GM12878 (cell line): ENCODE results near the gene MYH9. TPM values are rescaled to one million over a fixed set of nuclear protein-coding genes. Genes with fewer than 3 reads are reported as not detected.

Experiments
- ASH2L ChIP-seq: fragments of 300-600, 200-600 bp; sonication (generic); IDR thresholded peaks from 2 replicates; pipeline ENCODE4 v1.6.1; 2017; ENCODE audit warnings: low read depth, mild to moderate bottlenecking, borderline replicate concordance
- BACH1 ChIP-seq: fragments of 450-650 bp; IDR thresholded peaks from 2 replicates; pipeline ENCODE4 v1.6.1; 2017; ENCODE audit warnings: mild to moderate bottlenecking, borderline replicate concordance
- BRCA1 ChIP-seq: IDR thresholded peaks from 2 replicates; pipeline ENCODE4 v1.6.1; 2011; ENCODE audit warnings: low read depth, low read length, improper control_type of control experiment
- CHD4 ChIP-seq: fragments of 200-600 bp; sonication (generic); IDR thresholded peaks from 2 replicates; pipeline ENCODE4 v1.6.1; 2016; ENCODE audit warnings: mild to moderate bottlenecking
- ELK1 ChIP-seq: IDR thresholded peaks from 2 replicates; pipeline ENCODE4 v1.6.1; 2012; ENCODE audit warnings: low read depth, low read length, improper control_type of control experiment
- FOXK2 ChIP-seq: fragments of 450-650 bp; IDR thresholded peaks from 2 replicates; pipeline ENCODE4 v1.6.1; 2017; ENCODE audit warnings: mild to moderate bottlenecking, moderate library complexity
- IRF3 ChIP-seq: fragments of 450-650 bp; IDR thresholded peaks from 2 replicates; pipeline ENCODE4 v1.6.1; 2014; ENCODE audit warnings: mild to moderate bottlenecking
- KDM1A ChIP-seq: fragments of 200-600 bp; sonication (generic); IDR thresholded peaks from 2 replicates; pipeline ENCODE4 v1.6.1; 2016; ENCODE audit warnings: borderline replicate concordance
- NR2F1 ChIP-seq: fragments of 450-650 bp; conservative IDR thresholded peaks from 2 replicates; pipeline ENCODE4 v1.6.1; 2017; ENCODE audit warnings: mild to moderate bottlenecking
- PKNOX1 ChIP-seq: fragments of 450-650 bp; IDR thresholded peaks from 2 replicates; pipeline ENCODE4 v1.6.1; 2016; ENCODE audit warnings: mild to moderate bottlenecking
- RAD21 ChIP-seq: IDR thresholded peaks from 2 replicates; pipeline ENCODE4 v1.6.1; 2011; ENCODE audit warnings: mild to moderate bottlenecking, low read depth, low read length, moderate library complexity; ENCODE audit not compliant: insufficient read depth
- RAD51 ChIP-seq: fragments of 450-650 bp; IDR thresholded peaks from 2 replicates; pipeline ENCODE4 v1.6.1; 2016; ENCODE audit warnings: moderate library complexity, mild to moderate bottlenecking, inconsistent platforms
- RFX5 ChIP-seq: IDR thresholded peaks from 2 replicates; pipeline ENCODE4 v1.6.1; 2011; ENCODE audit warnings: low read depth, low read length, improper control_type of control experiment
- SP1 ChIP-seq: IDR thresholded peaks from one replicate; pipeline ENCODE4 v1.6.1; 2011; ENCODE audit warnings: low read depth, low read length
- SRF ChIP-seq, 2 experiments: IDR thresholded peaks; 2 replicates each; pipeline ENCODE4 v1.6.1; 2011; ENCODE audit warnings: low read depth in 2 of 2, low read length in 2 of 2, mild to moderate bottlenecking in 1 of 2, moderate library complexity in 1 of 2
- STAT1 ChIP-seq: fragments of 450-650 bp; conservative IDR thresholded peaks from 2 replicates; pipeline ENCODE4 v1.6.1; 2014; ENCODE audit warnings: antibody characterized with exemption, mild to moderate bottlenecking
- TCF3 ChIP-seq: IDR thresholded peaks from 2 replicates; pipeline ENCODE4 v1.6.1; 2012; ENCODE audit warnings: low read depth, mild to moderate bottlenecking, low read length, borderline replicate concordance; ENCODE audit not compliant: insufficient read depth
- ZBTB4 ChIP-seq: fragments of 450-650 bp; formaldehyde crosslinking; IDR thresholded peaks from 2 replicates; pipeline ENCODE4 v1.4.0; 2022; ENCODE audit warnings: mild to moderate bottlenecking, moderate library complexity
- ZNF207 ChIP-seq: fragments of 450-650 bp; IDR thresholded peaks from 2 replicates; pipeline ENCODE4 v1.6.1; 2014; ENCODE audit warnings: antibody characterized with exemption, mild to moderate bottlenecking, borderline replicate concordance
- ZNF384 ChIP-seq: IDR thresholded peaks from 2 replicates; pipeline ENCODE4 v1.6.1; 2012; ENCODE audit warnings: low read depth, mild to moderate bottlenecking, low read length, improper control_type of control experiment, borderline replicate concordance
- ZNF622 ChIP-seq: fragments of 450-650 bp; IDR thresholded peaks from 2 replicates; pipeline ENCODE4 v1.6.1; 2017; ENCODE audit warnings: mild to moderate bottlenecking, inconsistent platforms
- ZNF687 ChIP-seq: fragments of 450-650 bp; IDR thresholded peaks from 2 replicates; pipeline ENCODE4 v1.6.1; 2017; ENCODE audit warnings: mild to moderate bottlenecking, moderate library complexity
- polyA plus RNA-seq, 11 experiments: library from polyadenylated mRNA; depleted of rRNA in 4 of 11; unstranded in 6 of 11; stranded (reverse) in 5 of 11; fragments of >200 nt; fragmentation: Nextera tagmentation in 4 of 11; fragmentation: Illumina TruSeq in 1 of 11; extraction: Ambion mirVana in 4 of 11; extraction: Trizol in 1 of 11; gene quantifications; 1 replicate in 1 of 11; 2 replicates in 10 of 11; pipeline versions ENCODE4 v1.2.1 to v1.2.3, GENCODE V29; 2011 to 2016; ENCODE audit warnings: inconsistent platforms in 2 of 11, missing spikeins in 2 of 11, low read depth in 1 of 11
- total RNA-seq, 4 experiments: library from RNA; depleted of rRNA in 3 of 4; stranded (reverse); fragments of >200 nt in 3 of 4; fragmentation: Illumina TruSeq in 1 of 4; extraction: Trizol in 1 of 4; gene quantifications; 2 replicates each; pipeline versions ENCODE4 v1.2.1 to v1.2.3, GENCODE V29; 2013 to 2021

MYH9 gene
- total and polyA plus RNA-seq, 10 of the 15 experiments (the other 5 are each of a cell fraction or from before 2014, with no cell fraction given) = 5.1 to 525 (median 145) TPM

- TF ChIP-seq ELK1 (no peak), RFX5 (no peak), BACH1 (0 out of 2 replicates have a peak, but pooled peaks have one; percentile 17), FOXK2 (no peak), TCF3 (no peak), SP1 (no peak), ZNF207 (no peak), IRF3 (no peak), SRF (IDR thresholded peaks at IDR 0.05; ENCODE audit: low read depth in 2 of 2, low read length in 2 of 2) (no peak), ASH2L (no peak), ZNF687 (no peak), BRCA1 (no peak), CHD4 (no peak), ZNF622 (no peak), RAD21 (peak; percentile 78), STAT1 (no peak), NR2F1 (0 out of 2 replicates have a peak, but pooled peaks have one; percentile 26), RAD51 (no peak), ZNF384 (no peak), ZBTB4 (no peak), KDM1A (no peak), PKNOX1 (no peak)
Observed at GRCh38 chr22:36301384-36301828, 86.4 kb downstream of the MYH9 start (continued).
